GM21526 (cell line): ENCODE results near the gene HOXC11.

Source experiments
- ATAC-seq: cut with Tn5 transposase; IDR thresholded peaks from one replicate; pipeline ENCODE4 v1.9.1; 2021; ENCODE audit warnings: moderate library complexity; ENCODE audit not compliant: unreplicated experiment, low FRiP score

The HOXC11 gene

DNA sequence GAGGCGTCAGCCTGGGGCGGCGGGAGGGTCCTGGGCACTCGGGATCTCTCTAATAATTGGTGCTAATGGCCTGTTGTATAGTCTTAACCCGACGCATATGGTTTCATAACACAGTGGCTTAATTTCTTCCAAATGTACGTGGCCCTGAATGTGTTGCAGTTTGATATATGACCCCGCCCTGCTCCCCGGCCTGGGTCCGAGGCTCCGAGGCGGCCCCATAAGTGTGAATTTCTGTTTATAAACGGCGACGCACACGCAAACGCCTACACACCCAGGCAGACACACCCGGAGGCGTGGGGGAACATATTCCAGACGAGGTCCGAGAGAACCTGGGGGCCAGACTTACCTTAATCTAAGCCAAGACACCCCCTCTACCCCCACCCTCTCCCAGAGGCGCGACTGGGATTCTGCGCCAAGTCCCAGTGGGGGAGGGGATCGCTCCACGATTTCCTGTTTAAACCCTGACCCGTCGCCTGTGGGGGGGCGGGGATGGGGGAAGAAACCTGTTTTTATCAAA, 45.6 kb downstream of the HOXC11 start:
- no peak for ATAC-seq

DNA sequence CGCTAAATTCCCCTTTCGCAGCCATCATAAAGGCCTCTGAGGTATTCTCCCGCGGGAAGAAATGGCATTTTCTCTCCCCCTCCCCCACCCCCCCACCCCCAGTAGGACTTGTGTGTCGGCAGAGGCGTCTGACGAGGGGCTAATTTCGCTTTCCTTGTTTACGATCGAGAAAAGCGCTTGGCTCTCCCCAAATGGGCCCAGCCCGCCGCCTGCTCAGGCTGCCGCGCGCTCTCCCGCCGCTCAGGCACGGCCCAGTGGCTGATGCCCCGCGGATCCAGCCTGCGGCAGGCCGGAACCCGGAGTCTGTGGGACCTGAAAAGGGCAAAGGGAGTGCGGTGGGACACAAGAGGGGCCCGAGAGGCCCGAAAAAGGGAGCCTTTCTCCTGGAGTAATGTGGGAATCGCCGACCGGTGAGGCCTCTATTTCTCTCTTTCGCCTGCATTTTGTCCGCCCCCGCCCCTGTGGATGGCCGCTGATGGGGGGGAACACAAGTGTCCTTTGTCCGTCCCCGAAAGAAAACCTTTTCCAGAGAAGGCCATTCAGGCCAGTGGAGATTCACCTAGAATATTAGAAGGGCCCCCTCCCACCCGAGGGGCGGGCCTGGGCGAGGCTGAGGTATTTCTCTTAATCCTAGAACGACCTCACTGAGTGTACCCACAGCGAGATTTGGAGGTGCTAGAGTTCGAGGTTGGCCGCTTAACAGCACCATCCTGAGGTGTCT, 46.3 kb downstream of the HOXC11 start:
- ATAC-seq, result no peak

DNA sequence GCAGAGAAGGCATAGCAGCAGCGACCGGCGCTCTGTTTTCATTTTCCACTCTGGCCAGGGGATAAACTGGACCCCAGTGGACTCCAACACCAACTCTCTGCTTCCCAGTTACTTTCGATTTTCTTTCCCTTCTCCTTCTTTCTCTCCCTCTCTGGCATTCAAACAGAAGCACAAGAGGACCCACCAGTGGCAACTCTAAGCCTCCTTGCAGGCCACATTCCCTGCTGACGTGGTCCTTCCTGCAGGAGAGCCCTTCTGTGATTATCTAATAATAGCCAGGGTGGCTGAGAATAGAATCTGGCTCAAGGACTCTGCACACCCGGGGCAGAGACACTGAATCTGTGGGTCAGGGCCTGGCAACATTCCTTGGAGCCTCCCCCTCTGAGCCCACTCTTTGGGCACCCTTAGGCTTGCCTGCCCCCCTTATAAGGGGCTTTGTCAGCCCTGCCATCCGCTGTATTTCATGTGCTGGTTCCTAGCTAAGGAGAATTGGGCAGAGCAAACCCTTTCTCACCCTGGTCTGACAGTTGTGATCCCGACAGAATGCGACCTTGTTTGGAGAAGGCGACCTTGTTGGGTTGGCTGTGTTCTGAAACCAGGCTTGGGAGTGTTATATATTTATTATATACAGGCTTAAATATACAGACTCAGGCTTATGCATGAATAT, 47.1 kb downstream of the HOXC11 start:
- no peak for ATAC-seq

DNA sequence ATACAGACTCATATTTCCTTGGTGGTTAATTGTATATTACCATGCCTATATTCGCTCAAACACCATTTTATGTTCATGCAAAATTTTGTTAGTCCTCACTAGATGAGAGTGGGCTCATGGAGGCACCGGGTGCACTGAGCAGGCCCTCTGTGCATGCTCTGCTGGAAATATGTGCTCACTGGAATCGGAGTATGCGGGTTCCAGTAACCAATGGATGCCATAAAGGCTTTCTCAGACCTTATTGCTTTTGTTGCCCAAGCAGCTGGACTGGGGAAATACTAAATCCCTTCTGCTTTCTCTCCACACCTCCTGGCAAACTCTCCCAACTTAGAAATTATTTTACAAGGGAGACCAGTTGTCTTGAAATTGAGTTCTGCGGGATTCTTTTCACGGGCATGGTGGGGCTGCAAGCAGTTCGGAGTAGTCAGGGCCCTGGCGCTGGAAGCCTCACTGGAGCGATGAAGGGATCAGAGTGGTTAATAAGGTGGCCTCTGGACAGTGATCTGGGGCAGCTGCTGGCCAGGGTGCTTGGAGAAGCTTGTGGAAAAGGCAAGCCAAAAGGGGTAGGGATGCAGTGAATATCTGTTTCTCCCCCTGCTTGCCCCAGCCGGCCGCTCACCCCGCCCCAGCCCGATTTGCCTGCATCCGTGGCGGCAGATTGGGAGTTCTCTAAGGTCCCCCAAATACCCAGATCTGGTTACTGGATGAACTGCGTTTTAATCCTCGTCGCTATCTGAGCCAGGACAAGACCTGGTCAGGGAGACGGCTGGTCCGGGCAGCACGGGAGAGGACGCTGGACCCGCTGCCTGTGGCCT, 47.9 kb downstream of the HOXC11 start:
- no peak for ATAC-seq

DNA sequence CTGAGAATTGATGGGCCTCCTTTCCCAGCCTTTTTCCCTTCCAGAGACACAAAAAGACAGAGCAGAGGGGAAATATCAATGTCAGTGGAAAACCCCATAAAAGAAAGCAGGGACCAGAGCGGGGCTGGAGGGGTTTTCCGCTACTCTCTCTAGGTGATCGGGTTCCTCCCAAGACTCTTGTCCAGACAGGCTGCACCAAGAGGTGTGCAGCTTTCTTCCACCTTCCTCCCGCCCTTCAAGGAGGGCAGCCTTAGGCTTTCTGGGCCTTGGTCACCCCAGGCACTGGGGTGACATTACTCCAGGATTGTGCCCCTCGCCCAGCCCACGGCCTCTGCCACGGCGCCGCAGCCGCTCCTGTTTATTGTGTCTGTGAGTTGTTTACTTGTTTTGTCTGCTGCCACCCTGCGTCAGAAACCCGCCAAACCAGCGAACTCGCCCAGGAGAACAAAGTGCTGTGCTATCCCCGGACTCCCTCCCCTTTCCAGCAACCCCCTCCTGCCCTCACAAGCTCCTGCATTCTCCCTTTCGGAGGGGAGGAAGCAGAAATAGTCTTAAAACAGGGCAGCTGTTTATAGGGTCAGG, 48.6 kb downstream of the HOXC11 start:
- ATAC-seq, result no peak

DNA sequence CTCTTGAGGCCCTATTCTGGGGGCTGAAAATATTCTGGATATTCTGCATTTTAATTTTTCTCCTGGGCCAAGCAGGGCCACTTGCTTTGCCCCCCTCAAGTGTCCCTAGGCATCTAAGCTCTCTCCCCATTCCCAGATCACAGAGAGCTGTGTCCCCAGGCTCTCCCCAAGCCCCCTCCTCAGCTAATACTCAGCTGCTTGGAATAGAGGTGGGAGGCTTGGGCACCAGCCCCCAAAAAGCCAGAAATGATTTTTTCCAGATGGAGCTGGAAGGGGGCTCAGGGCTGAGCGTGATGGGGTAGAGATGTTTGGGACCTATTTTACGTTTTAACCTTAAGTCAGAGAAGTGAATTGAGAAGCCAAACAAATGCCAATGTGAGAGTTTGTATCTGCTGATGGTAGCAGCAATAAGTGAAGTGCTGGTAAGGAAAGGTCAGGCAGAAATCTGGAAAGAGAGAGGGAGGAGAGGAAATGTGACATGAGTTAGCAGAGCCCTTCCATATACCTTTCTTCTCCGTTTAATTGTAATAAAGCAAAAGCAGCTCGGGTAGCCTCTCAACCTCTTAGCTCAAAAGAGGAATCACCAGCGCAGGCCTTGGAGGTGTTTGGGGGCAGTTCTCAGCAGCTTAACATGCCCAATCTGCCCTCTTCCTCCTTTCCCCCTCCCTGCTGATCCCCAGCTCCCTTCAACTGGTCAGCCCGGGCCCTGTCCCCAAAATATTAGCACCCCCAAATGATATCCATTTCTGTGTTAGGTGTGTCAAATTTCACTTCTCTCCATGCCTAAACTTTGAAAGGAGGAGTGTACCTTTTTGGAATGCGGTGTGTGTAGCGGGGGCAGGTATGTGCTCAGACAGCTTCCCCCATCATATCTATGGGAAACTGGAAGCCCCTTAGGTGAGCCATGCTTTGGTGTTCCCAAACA, 50.3 kb downstream of the HOXC11 start:
- ATAC-seq, result no peak

DNA sequence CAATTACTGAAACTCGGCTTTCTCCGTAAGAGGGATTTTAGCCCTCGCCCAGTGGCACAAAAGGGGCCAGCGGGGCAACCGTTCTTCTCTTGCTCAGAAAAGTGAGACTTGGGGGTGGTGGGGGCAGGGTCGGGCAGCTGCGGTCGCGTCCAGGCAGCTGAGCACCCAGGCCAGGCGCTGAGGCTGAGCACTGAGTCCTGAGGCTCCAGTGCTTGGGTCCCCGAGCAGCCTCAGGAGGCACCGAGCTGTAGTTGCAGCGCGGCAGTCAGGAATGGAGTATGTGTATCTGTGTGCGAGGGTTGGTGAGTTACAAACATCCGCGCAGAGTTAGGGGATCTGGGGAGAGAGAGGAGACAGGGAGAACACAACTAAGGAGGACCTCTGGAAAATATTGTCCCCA, 51.2 kb downstream of the HOXC11 start:
- no peak for ATAC-seq

DNA sequence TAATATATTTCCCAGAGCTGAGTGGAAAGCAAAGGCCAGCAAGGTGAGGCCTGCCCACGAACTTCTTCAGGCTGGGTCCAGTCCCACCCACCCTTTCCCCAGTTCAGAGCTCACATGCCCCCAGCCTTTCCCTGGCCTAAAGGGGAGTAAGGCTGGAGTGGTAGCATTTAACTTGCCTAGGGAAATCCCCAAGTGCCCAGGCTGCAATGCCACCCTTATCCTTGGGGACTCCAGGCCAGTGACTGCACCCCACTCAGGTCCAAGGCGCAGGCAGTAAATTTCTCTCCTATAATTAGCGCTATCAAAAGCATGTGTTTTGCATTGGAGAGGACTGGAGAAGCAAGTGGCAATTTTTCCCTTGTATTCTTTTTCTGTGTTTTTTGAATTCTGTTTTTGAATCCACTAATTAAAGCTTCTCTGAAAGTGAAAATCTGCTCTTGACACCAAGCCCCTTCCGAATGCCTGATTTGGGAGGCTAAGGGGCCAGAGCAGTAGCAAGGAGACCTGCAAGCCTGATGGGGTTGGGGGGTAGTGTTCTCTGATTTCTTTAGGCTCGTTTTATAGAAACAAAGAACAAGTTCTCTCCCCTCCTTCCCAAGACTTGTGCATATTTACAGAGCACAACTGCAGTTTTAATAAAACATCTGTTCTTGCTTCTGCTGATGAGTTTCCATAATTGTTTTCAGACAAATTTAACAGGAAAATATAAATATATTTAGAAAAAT, 51.8 kb downstream of the HOXC11 start:
- no peak for ATAC-seq

DNA sequence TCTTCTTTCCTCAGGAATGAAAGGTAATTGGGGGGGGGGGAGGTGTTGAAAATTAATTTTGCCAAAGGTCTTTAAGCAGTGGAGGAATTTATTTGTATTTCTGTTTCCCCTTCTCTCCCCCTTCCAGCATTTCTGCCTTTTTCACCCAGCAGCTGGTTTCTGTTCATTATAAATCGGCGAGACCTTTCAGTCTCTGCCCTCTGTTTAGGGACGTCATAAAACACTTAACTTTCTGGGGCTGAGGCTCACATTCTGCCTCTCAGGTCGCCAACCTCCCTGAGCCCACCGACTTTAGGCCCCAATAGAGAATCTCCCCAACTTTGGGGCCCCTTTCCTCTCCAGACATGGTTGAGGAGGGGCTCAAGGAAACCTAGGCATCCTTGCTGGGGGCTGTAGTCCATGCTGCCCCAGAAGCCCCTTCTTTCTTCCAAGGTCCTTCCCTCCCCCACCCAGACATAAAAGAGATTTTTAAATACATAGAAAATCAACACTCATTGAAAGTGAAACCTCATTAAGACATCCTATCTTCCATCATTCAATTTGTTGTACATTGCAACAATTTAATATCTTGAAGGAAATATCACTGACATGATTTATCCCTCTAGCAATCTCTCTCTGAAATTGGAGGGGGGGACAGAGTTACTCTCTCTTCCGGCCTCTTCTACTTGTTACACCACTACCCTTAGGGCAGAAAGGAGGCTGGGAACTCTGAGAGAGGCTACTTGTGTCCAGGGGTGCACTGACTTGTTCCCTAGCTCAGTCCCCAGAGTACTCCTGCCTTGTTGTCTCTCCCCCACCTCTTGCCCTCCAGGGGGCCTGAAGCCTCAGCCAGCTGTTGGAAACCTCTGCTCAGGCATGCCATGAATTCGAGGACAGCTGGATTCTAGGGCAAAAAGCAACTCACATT, 52.8 kb downstream of the HOXC11 start:
- no peak for ATAC-seq

DNA sequence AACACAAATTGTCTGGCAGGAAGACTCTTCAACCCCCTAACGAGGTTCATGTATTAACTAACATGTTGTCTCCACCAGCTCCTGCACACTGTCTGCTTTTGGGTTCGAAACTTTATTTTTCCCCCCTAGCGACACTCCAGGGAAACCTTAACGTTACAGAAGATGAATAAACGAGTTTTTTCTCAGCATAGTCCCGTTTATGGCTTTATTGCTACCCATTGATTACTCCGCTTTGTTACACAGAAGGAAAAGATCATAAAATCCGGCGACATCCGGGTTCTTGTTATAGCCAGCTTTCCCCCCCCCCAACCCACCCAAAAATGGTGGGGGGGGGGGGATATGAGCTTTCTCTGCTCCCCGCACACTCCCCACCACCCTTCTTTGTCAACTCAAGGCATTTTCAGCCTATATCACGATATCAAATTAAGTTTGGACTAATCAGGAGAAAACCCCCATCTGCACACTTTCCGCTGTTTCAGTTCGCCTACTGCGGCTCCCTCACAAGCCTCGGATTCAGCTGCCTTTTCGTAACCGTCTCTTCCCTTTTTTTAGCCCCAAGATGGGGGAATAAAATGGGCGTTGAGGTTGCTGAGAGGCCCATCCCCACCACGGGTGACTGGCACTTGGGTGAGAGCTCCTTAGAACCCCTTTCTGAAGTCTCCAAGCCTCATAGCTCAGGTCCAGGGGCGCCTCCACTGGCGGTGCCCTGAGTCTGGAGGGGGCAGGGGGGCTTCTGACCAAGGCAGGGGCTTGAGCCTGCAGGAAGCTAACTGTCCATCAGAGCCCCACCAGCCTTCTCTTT, 53.9 kb downstream of the HOXC11 start:
- ATAC-seq, result no peak
